Measurements from ENCODE around the gene SGPP1. TPM values are rescaled to one million over a fixed set of nuclear protein-coding genes. Genes with fewer than 3 reads are reported as not detected.

SGPP1 gene
- total and polyA plus RNA-seq, 2 of the 4 experiments (the other 2 are of a cell fraction) = 8.6 to 11.1 TPM

DNA sequence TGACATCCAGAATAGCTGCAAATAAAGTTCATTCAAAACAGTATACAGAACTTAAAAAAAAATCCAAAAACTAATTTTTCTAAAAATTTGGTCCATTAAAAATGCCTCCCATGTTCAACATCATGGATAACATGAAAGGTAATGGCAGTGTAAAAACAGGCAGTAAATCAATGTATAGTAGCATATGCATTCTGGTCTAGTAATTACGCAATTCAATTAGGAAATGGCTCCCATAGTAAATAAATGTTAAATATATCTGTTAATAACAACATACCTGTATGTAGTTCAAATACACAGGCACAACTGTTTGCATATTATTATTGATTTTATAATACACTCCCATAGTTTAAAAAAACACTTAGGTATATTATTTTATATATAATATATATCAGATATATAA is 42.5 kb downstream of the SGPP1 start:
- Histone ChIP-seq H4K8ac (ENCODE audit: low read depth in 2 of 2, low read length in 2 of 2) (no peak overlapping the region), H3K79me1 (ENCODE audit: low read depth in 1 of 2, low read length in 2 of 2) (peaks cover 0 to 6% of the 10 kb centered on the region in 2 experiments; a peak in 2 of 4 replicates), H3K14ac (replicated peaks; ENCODE audit: low read depth, low read length) (no peak overlapping the region), H3K18ac (ENCODE audit: low read depth, low read length) (no peak overlapping the region), H3K36me3 (ENCODE audit: control insufficient read depth, insufficient read depth, low read length) (peaks cover 2% of the 10 kb centered on the region), H2BK15ac (ENCODE audit: low read depth, low read length) (no peak overlapping the region), H3K27ac (ENCODE audit: insufficient read depth, low read length) (no peak overlapping the region), H3K4me3 (ENCODE audit: insufficient read depth, low read depth, low read length) (no peak overlapping the region), H3K9me3 (ENCODE audit: control insufficient read depth, insufficient read depth, low read length) (no peaks in the 10 kb centered on the region), H4K91ac (ENCODE audit: insufficient read depth, low read depth, low read length) (no peak overlapping the region), H2BK5ac (ENCODE audit: low read depth, low read length, poor library complexity, severe bottlenecking) (no peak overlapping the region), H4K5ac (ENCODE audit: low read depth, low read length) (no peak overlapping the region), H3K4me1 (ENCODE audit: control insufficient read depth, insufficient read depth, low read length) (no peaks in the 10 kb centered on the region), H3K4me2 (ENCODE audit: low read depth, low read length) (no peak overlapping the region), H3K9me1 (ENCODE audit: insufficient read depth, low read length) (no peaks in the 10 kb centered on the region), H3K27me3 (ENCODE audit: control insufficient read depth, insufficient read depth, low read length) (no peaks in the 10 kb centered on the region), H2AK9ac (replicated peaks; ENCODE audit: low read depth, low read length, poor library complexity) (no peak overlapping the region), H3K9ac (ENCODE audit: low read depth, low read length) (no peak overlapping the region), H2BK120ac (ENCODE audit: low read depth, low read length) (no peak overlapping the region), H2AFZ (replicated peaks; ENCODE audit: low read length, poor library complexity) (no peak overlapping the region), H3K23ac (ENCODE audit: low read depth, low read length) (no peak overlapping the region), H2AK5ac (ENCODE audit: low read depth, low read length) (no peak overlapping the region), H3K56ac (ENCODE audit: extremely low read depth, insufficient read depth, low read length) (no peak overlapping the region), H4K20me1 (ENCODE audit: insufficient read depth, low read length) (no peaks in the 10 kb centered on the region), H2BK20ac (ENCODE audit: low read depth, low read length) (no peak overlapping the region), H3K4ac (ENCODE audit: low read depth, low read length) (no peak overlapping the region)
- dilution Hi-C loops (cut with HindIII; ENCODE audit: low sequenced_read_pairs, unreplicated experiment) = no loop called here
- in situ Hi-C loops (cut with MboI; ENCODE audit: low sequenced_read_pairs) = no loop called here
- no CpG with 5 or more reads among the region's 1 CpG for WGBS, 2 experiments (ENCODE audit: extremely low coverage in 2 of 2, insufficient read length in 1 of 2)
- BruUV-seq (replicated peaks) = no TSS peak
- intact Hi-C loops (cut with micrococcal nuclease) = no loop called here
- peak; percentile 80 for TF ChIP-seq CEBPB (IDR thresholded peaks at IDR 0.05; ENCODE audit: low read depth, low read length)
- no peak for TF ChIP-seq RFX5 (IDR thresholded peaks at IDR 0.05; ENCODE audit: low read depth, low read length)
- ATAC-seq (ENCODE audit: low read depth) (no peak), DNase-seq (no peak)
- CTCF ChIA-PET = no interaction called here
- POLR2A ChIA-PET (ENCODE audit: unreplicated experiment) = no interaction called here
